Esophagus squamous epithelium (tissue), 4 donors: ENCODE data around the gene ARHGEF12.
"Not testable (repeated sequence)": the region's sequence is repeated elsewhere in the genome, so short reads cannot be mapped to it uniquely, and the experiment has no call there.

Experiments used
- CTCF ChIP-seq, 6 experiments: fragments of 450-650 bp in 4 of 6; fragments of 200-600 bp in 2 of 6; sonication (generic) in 2 of 6; IDR thresholded peaks; one replicate each; pipeline ENCODE4 v1.5.1; 2016 to 2019; ENCODE audit warnings: antibody characterized with exemption in 6 of 6, mild to moderate bottlenecking in 4 of 6, moderate library complexity in 4 of 6
- POLR2A ChIP-seq, 4 donors: fragments of 450-650 bp; IDR thresholded peaks; one replicate each; pipeline ENCODE4 v1.6.1; 2017; ENCODE audit warnings: antibody characterized with exemption in 4 of 4, mild to moderate bottlenecking in 4 of 4, moderate library complexity in 3 of 4

DNA sequence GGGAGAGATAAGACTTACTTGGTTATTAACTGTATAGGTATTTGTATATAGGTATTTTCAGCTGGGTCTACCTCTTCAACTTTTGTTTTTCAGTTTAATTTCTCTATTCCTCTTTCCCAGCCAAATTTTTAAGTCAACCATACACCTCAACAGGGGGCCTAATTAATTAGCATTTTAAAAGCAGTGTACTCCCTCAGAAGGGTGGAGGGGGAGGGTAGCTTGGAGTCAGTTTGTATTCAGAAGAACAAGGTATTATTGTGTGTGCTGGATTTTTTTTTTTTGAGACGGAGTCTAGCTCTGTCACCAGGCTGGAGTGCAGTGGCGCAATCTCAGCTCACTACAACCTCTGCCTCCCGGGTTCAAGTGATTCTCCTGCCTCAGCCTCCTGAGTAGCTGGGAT lies 167.3 kb downstream of the ARHGEF12 start:
- not testable (repeated sequence) for TF ChIP-seq CTCF, POLR2A (IDR thresholded peaks at IDR 0.05)
